T-helper 9 cell (primary cell): ENCODE results near the gene MAPK10.

ENCODE experiments used
- DNase-seq: peaks from one replicate; pipeline ENCODE4 v3.0.0-alpha.2; 2020

MAPK10 gene

GRCh38 chr4:85964298-85964697, 395.6 kb downstream of the MAPK10 start:
- no peak for DNase-seq

- DNase-seq: no peak
These were observed 396.6 kb downstream of the MAPK10 start for GRCh38 chr4:85963231-85963630.

- no peak for DNase-seq
These were observed 398.0 kb downstream of the MAPK10 start for GRCh38 chr4:85961887-85962286.

GRCh38 chr4:85956293-85956945, 403.4 kb downstream of the MAPK10 start:
- no peak for DNase-seq

- no peak for DNase-seq
These were observed 404.1 kb downstream of the MAPK10 start for GRCh38 chr4:85955620-85956292.

GRCh38 chr4:85953651-85954018, 406.2 kb downstream of the MAPK10 start:
- no peak for DNase-seq

- DNase-seq: no peak
These were observed 406.7 kb downstream of the MAPK10 start for GRCh38 chr4:85952972-85953650.

- no peak for DNase-seq
These were observed 407.3 kb downstream of the MAPK10 start for GRCh38 chr4:85952528-85952927.

- no peak for DNase-seq
These were observed 408.8 kb downstream of the MAPK10 start for GRCh38 chr4:85951099-85951498.

- no peak for DNase-seq
These were observed 413.0 kb downstream of the MAPK10 start for GRCh38 chr4:85946821-85947220.

GRCh38 chr4:85942107-85942506, 417.7 kb downstream of the MAPK10 start:
- DNase-seq: no peak

GRCh38 chr4:85940151-85940550, 419.7 kb downstream of the MAPK10 start:
- no peak for DNase-seq
